ENCODE data around the gene CNTN1. TPM values are rescaled to one million over a fixed set of nuclear protein-coding genes. Genes with fewer than 3 reads are reported as not detected.

The CNTN1 gene
- total and polyA plus RNA-seq, 8 donors: 2.7 to 63.5 (median 45.8) TPM

DNA sequence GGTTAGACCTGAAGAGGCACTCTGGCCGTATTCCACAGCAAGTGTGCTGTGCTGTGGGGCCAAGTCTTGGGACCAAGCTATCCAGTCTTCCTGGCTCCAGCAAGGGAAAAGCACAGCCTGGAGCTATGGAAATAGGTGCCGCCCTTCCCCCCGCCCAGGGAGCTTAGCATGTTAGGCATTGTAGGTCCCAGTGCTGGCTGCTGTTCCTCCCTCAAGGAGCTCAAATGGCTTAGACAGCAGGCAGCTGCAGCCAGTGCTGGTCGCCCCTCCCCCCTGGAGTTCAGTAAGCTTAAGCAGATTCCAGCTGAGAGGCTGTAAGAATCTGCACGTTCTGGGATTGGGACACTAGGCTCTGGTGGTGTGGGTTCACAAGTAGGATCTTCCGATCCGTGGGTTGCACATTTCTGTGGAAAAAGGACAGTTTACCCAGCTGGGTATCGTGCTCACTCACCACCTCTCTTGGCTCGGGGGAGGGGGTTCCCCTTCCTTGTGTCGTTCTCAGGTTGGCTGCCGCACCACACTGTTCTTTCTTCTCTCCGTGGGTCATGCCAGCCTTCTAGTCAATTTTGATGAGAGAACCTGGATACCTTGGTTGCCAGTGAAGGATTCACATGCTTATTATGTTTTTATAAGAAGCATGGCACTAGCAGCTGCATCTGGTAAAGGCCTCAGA is 127.3 kb downstream of the CNTN1 start:
- Histone ChIP-seq H3K36me3 (no peaks in the 10 kb centered on the region), H3K4me3 (no peak overlapping the region), H3K4me1 (no peaks in the 10 kb centered on the region), H3K27ac (no peak overlapping the region), H3K9me3 (peaks cover 0 to 16% of the 10 kb centered on the region in 2 donors), H3K27me3 (no peaks in the 10 kb centered on the region)
- intact Hi-C loops (cut with DNase I): no loop called here
- DNase-seq (peak in 3 of 4 donors; percentile 33 to 63 (median 55)), ATAC-seq (no peak)
- TF ChIP-seq CTCF (IDR thresholded peaks at IDR 0.05): no peak

DNA sequence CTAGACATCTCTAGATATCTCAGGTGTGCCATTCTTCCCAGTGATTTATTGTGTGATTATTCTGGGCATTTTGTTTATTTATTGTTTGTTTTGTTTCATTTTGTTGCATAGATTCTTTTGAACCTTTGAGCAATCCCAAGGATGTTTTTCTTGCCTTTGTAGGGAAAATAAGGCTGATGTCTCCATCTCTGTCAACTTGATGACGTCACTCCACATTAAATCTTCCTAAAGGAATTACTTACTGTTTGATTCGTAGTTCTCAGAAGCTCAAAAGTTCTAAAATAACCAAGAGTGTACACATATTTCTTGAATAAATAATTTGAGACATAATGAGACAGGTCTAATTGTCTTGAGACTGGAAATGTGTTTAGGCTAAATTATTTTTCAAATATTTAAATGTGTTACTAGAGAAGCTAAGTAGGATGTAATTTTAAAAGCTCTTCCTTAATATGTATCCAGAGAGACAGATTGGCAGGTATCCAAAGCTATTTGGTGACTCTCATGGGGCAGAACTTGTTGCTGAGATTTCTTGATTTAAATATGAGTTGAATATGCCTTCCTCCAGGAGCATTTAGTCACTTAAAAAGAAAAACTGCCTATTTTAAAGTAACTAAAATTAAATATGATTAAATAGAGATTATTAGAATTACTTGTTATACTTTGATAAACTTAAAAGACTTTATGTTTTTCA is 128.7 kb downstream of the CNTN1 start:
- no peaks in the 10 kb centered on the region for H3K36me3 ChIP-seq
- intact Hi-C loops (cut with DNase I): no loop called here
- H3K4me3 ChIP-seq: no peak overlapping the region
- peak in 1 of 4 donors; percentile 9 for DNase-seq
- H3K27me3 ChIP-seq: no peaks in the 10 kb centered on the region
- peaks cover 0 to 13% of the 10 kb centered on the region in 2 donors for H3K9me3 ChIP-seq
- H3K27ac ChIP-seq: no peak overlapping the region
- no peak for ATAC-seq
- TF ChIP-seq CTCF (IDR thresholded peaks at IDR 0.05): no peak
- no peaks in the 10 kb centered on the region for H3K4me1 ChIP-seq

- H3K27me3 ChIP-seq: no peaks in the 10 kb centered on the region
- H3K4me3 ChIP-seq: no peak overlapping the region
- no peaks in the 10 kb centered on the region for H3K4me1 ChIP-seq
- DNase-seq: no peak
- H3K27ac ChIP-seq: no peak overlapping the region
- no peaks in the 10 kb centered on the region for H3K9me3 ChIP-seq
- TF ChIP-seq CTCF (IDR thresholded peaks at IDR 0.05): no peak
- no peaks in the 10 kb centered on the region for H3K36me3 ChIP-seq
- no peak for ATAC-seq
- intact Hi-C loops (cut with DNase I): no loop called here
Observed at GRCh38 chr12:40825156-40825555, 132.9 kb downstream of the CNTN1 start.

DNA sequence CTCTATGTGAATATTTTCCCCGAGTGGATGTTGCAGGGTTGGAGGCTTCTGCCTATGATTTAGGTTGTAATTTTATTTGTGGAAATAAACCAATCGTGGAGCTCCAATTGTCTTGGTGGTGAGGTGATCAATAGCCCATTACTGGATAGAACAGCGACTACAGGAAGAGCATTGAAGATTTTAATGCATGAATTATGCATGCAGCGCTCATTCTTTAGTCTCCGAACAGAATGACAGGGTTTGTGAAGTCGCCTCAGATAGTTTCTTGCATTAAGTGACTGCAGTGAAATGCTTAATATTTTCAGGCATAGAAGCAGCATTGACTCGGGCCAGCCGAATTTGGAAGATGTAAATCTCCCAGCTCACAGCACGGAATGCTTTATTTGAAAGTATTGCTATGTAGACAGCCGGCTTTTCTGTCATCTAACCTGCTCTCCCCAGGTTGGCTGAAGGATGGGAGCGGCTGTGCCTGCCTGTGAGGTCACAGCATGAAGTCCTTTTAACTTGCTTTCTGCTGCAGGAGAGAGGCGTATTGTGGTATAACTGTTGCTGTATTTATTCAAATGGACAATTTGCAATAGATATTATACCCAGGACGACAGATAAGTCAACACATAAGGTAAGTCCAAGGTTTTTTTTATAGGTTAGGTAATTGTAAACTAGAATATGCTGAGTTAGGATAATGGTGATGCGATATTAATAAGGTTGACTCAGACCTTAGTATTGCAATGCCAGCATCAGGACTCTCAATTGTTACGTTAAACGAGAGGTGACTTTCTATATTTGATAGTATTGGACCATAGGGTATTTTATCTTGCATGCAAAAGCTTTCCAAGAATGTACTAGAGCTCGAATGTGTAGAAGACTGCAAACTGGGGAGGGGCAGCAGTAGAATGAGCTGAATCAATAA is 135.7 kb downstream of the CNTN1 start:
- intact Hi-C loops (cut with DNase I): no loop called here
- DNase-seq (peak in 2 of 4 donors; percentile 2 to 3), ATAC-seq (no peak)
- no peaks in the 10 kb centered on the region for H3K4me1 ChIP-seq
- H3K36me3 ChIP-seq: no peaks in the 10 kb centered on the region
- H3K27ac ChIP-seq: no peak overlapping the region
- TF ChIP-seq CTCF (IDR thresholded peaks at IDR 0.05): no peak
- no peaks in the 10 kb centered on the region for H3K27me3 ChIP-seq
- no peaks in the 10 kb centered on the region for H3K9me3 ChIP-seq
- H3K4me3 ChIP-seq: no peak overlapping the region

- no peak overlapping the region for H3K4me3 ChIP-seq
- ATAC-seq (no peak), DNase-seq (no peak)
- H3K36me3 ChIP-seq: no peaks in the 10 kb centered on the region
- H3K9me3 ChIP-seq: no peaks in the 10 kb centered on the region
- H3K27ac ChIP-seq: no peak overlapping the region
- TF ChIP-seq CTCF (IDR thresholded peaks at IDR 0.05): no peak
- H3K4me1 ChIP-seq: no peaks in the 10 kb centered on the region
- no peaks in the 10 kb centered on the region for H3K27me3 ChIP-seq
- intact Hi-C loops (cut with DNase I): no loop called here
Observed at GRCh38 chr12:40828593-40828990, 136.4 kb downstream of the CNTN1 start.
